ENCODE data around the gene CNTNAP2. TPM values are rescaled to one million over a fixed set of nuclear protein-coding genes. Genes with fewer than 3 reads are reported as not detected.

The CNTNAP2 gene
- total and polyA plus RNA-seq, 2 of the 8 experiments (the other 6 are each of a cell fraction or from before 2014, with no cell fraction given), result 27.9 to 71.0 TPM

DNA sequence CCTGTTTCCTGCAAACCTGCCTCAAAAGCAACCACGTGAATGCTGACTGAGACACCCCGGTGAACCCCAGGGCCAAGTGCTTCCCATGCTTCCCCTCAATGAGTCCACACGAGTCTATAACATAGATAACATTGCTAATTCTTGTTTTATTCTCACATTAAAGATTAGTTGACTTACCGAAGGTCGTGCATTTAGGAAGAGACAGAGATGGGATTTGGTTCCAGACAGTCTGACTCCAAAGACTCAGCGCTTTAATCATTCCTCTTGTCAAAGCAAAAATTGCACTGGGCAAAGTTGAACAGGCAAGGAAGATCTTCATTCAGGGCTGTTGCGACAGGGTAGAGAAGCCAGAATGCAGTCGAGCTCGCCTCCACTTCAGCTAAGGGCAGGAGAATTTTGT, 2038.4 kb downstream of the CNTNAP2 start:
- CTCF ChIA-PET (ENCODE audit: partially characterized antibody), result interaction anchor here (1.0 to 5.2 kb wide), 2 partner anchors 12 to 607 kb away, joined by 3 to 32 read pairs; no protein-coding TSS in a partner anchor
- Histone ChIP-seq H3K4me3 (ENCODE audit: extremely low read depth in 1 of 4, insufficient read depth in 2 of 4, low read depth in 3 of 4, low read length in 4 of 4) (no peak overlapping the region), H3K79me1 (ENCODE audit: low read depth, low read length) (no peaks in the 10 kb centered on the region; the same call in 1 of the 2 replicates), H3K79me2 (ENCODE audit: control insufficient read depth in 1 of 2, insufficient read depth in 2 of 2, low read length in 2 of 2) (no peaks in the 10 kb centered on the region), H2BK120ac (replicated peaks; ENCODE audit: low read depth, low read length) (no peak overlapping the region), H3K9me3 (ENCODE audit: insufficient read depth in 2 of 2, low read depth in 1 of 2, low read length in 1 of 2) (0 out of 4 replicates have a peak, but pooled peaks cover 3 to 4% of the 10 kb centered on the region in 2 experiments), H3K36me3 (ENCODE audit: control insufficient read depth in 2 of 4, insufficient read depth in 4 of 4, low read length in 3 of 4) (no peaks in the 10 kb centered on the region), H4K8ac (ENCODE audit: extremely low read depth, insufficient read depth, low read length) (no peak overlapping the region), H2AFZ (ENCODE audit: low read length) (no peak overlapping the region), H3K14ac (ENCODE audit: insufficient read length) (no peak overlapping the region), H3K18ac (ENCODE audit: extremely low read depth, low read length) (no peak overlapping the region), H4K20me1 (replicated peaks in 1 of 2; ENCODE audit: control insufficient read depth in 1 of 2, insufficient read depth in 2 of 2, low read length in 2 of 2) (no peaks in the 10 kb centered on the region), H3K23me2 (ENCODE audit: low read depth, low read length) (no peaks in the 10 kb centered on the region), H4K91ac (replicated peaks; ENCODE audit: insufficient read length, low read length) (no peak overlapping the region), H3K56ac (replicated peaks; ENCODE audit: insufficient read length, low read depth, low read length) (no peak overlapping the region), H2BK15ac (ENCODE audit: low read length) (no peak overlapping the region), H3K4ac (replicated peaks; ENCODE audit: insufficient read length, low read depth, low read length) (no peak overlapping the region), H3K9ac (replicated peaks in 1 of 4; ENCODE audit: extremely low read depth in 1 of 4, low read depth in 3 of 4, low read length in 3 of 4) (no peak overlapping the region), H2BK20ac (ENCODE audit: low read length) (no peak overlapping the region), H3K4me2 (ENCODE audit: insufficient read depth in 1 of 2, low read depth in 2 of 2, low read length in 2 of 2) (no peak overlapping the region), H3K23ac (ENCODE audit: insufficient read length) (no peak overlapping the region), H3K27me3 (replicated peaks in 1 of 4; ENCODE audit: control insufficient read depth in 3 of 4, extremely low read depth in 1 of 4, insufficient read depth in 3 of 4, low read length in 3 of 4) (no peaks in the 10 kb centered on the region), H2BK12ac (ENCODE audit: low read depth, low read length) (no peak overlapping the region), H3K27ac (ENCODE audit: low read depth, low read length) (no peak overlapping the region), H4K5ac (ENCODE audit: insufficient read length, low read depth, low read length) (no peak overlapping the region), H2AK5ac (ENCODE audit: low read depth, low read length) (no peak overlapping the region), H2BK5ac (ENCODE audit: low read depth, low read length) (no peak overlapping the region), H3K4me1 (replicated peaks in 1 of 4; ENCODE audit: control insufficient read depth in 3 of 4, insufficient read depth in 4 of 4, low read length in 3 of 4) (no peaks in the 10 kb centered on the region)
- FAIRE-seq (no peak), DNase-seq (ENCODE audit: low read depth in 1 of 2, low spot score in 2 of 2) (no peak)
- POLR2A ChIA-PET (ENCODE audit: partially characterized antibody), result no interaction called here
- 84% methylated on average over 9 of the region's 9 CpGs; no CpG with 5 or more reads in 1 of the 2 experiments for WGBS, 2 experiments (ENCODE audit: extremely low coverage in 1 of 2, insufficient coverage in 1 of 2, insufficient read length in 1 of 2, insufficient replicate concordance in 2 of 2, low coverage in 1 of 2, low lambda C conversion rate in 2 of 2, missing lambda C conversion rate in 1 of 2)
- TF ChIP-seq, protein P1, sequence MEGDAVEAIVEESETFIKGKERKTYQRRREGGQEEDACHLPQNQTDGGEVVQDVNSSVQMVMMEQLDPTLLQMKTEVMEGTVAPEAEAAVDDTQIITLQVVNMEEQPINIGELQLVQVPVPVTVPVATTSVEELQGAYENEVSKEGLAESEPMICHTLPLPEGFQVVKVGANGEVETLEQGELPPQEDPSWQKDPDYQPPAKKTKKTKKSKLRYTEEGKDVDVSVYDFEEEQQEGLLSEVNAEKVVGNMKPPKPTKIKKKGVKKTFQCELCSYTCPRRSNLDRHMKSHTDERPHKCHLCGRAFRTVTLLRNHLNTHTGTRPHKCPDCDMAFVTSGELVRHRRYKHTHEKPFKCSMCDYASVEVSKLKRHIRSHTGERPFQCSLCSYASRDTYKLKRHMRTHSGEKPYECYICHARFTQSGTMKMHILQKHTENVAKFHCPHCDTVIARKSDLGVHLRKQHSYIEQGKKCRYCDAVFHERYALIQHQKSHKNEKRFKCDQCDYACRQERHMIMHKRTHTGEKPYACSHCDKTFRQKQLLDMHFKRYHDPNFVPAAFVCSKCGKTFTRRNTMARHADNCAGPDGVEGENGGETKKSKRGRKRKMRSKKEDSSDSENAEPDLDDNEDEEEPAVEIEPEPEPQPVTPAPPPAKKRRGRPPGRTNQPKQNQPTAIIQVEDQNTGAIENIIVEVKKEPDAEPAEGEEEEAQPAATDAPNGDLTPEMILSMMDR (IDR thresholded peaks at IDR 0.05; ENCODE audit: control extremely low read depth in 1 of 3, insufficient read depth in 1 of 3, low read depth in 1 of 3, low read length in 3 of 3), result no peak
- TF ChIP-seq, protein P2, sequence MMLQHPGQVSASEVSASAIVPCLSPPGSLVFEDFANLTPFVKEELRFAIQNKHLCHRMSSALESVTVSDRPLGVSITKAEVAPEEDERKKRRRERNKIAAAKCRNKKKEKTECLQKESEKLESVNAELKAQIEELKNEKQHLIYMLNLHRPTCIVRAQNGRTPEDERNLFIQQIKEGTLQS (IDR thresholded peaks at IDR 0.05; ENCODE audit: insufficient read depth, low read depth, low read length), result no peak
